Activated T-cell treated with anti-CD3 and anti-CD28 coated beads, Interleukin-2, amount 50 U/mL, for 4 hours (primary cell): ENCODE results near the gene ZNF441. TPM values are rescaled to one million over a fixed set of nuclear protein-coding genes. Genes with fewer than 3 reads are reported as not detected.

ENCODE experiments used
- total RNA-seq, 3 donors: library from RNA; stranded (reverse); gene quantifications; one replicate each; pipeline ENCODE4 v1.2.1, GENCODE V29; 2021

ZNF441 gene
- total RNA-seq, 3 donors from 2014 or later, result 1.6 to 2.9 (median 1.7) TPM

Other genes with a start within 250 kb of the ZNF441 start
- gene ECSIT, start 237.9 kb upstream of the ZNF441 start, total RNA-seq, result 10 to 100 TPM; 72.3 to 88.1 (median 81.9) TPM
- gene CNN1, start 228.1 kb upstream of the ZNF441 start, total RNA-seq, result under 1 TPM in 1 of 3 donors, not detected in 2; 0.25 TPM
- 10 to 100 TPM; 82.5 to 91.6 (median 86.4) TPM for gene ELOF1, start 207.8 kb upstream of the ZNF441 start, total RNA-seq
- 1 to 10 TPM; 2.4 to 2.9 (median 2.8) TPM for gene ACP5, start 189.4 kb upstream of the ZNF441 start, total RNA-seq
- gene ZNF627, start 169.5 kb upstream of the ZNF441 start, total RNA-seq, result 1 to 10 TPM; 2.6 to 3.5 (median 3.4) TPM
- gene ZNF823, start 28.1 kb upstream of the ZNF441 start, total RNA-seq, result 1 to 10 TPM; 1.3 to 2.9 (median 1.3) TPM
- gene ZNF491, start 31.5 kb downstream of the ZNF441 start, total RNA-seq, result under 1 TPM; 0.13 to 0.33 (median 0.16) TPM
- gene ZNF440, start 47.3 kb downstream of the ZNF441 start, total RNA-seq, result 1 to 10 TPM; 4.2 to 4.6 (median 4.3) TPM
- gene ZNF439, start 81.7 kb downstream of the ZNF441 start, total RNA-seq, result 1 to 10 TPM; 1.9 to 3.3 (median 2.9) TPM
- 1 to 10 TPM in 2 of 3 donors, under 1 TPM in 1; 0.78 to 1.2 (median 1.1) TPM for gene ZNF69, start 120.8 kb downstream of the ZNF441 start, total RNA-seq
- gene ZNF700, start 158.1 kb downstream of the ZNF441 start, total RNA-seq, result 1 to 10 TPM; 6.3 to 6.4 (median 6.4) TPM
- under 1 TPM; 0.24 to 0.56 (median 0.27) TPM for gene ZNF763, start 198.0 kb downstream of the ZNF441 start, total RNA-seq